ENCODE results near the gene SYNE3.

Gene SYNE3

DNA sequence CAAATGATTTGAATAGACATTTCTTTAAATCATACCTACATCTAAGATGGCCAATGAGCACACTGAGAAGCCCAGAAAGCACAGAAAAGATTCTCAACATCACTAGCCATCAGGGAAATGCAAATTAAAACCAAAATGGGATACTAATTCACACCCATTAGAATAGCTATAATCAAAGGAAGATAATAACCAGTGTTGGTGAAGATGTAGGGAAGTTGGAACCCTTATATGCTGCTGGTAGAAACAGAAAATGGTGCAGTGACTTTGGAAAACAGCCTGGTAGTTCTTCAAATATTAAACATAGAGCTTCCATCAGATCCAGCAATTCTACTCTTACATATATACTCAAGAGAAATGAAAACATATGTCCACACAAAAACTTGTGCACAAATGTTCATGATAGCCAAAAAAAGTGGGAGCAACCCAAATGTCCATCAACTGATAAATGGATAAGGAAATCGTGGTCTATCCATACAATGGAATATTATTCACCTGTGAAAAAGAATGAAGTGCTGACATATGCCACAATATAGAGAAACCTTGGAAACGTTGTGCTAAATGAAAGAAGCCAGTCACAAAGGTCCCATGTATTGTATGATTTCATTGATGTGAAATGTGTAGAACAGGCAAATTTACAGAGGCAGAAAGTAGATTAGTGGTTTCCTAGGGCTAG lies 24.4 kb downstream of the SYNE3 start:
- DNase-seq (ENCODE audit: extremely low spot score, insufficient read length, low read depth): no peak
- FAIRE-seq: peak; percentile 15

DNA sequence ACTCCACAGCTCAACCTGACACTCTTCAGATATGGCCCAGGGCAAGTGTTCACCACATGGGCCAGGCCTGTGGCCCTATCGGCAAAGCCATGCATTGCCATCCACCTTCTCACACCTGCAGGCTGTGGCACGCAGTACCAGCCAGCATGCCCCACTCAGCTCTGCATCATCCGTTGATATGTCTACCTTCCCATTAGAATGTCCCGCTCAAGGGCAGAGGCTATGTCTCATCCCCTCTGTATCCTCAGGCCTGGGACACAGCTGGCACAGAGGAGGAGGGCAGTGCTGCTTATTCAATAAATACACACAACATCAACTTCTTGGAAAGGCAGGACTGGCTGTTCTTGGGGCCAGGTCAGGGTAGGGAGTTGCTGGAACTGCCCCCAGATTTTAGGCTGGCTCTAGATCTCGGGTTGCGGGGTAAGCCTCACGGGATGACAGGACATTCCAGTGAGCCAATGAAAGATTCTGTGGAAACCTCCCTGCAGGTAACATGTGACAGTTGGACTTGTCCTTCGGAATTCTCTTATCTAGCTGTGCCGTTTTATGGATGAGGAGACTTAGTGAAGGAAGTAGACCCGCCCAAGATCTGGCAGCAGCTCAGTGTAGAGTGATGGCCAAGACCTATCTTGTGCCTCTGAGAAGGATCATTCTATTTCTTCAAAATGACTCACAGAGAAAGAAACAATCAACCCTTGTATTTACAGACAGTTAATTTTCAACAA lies 25.6 kb downstream of the SYNE3 start:
- DNase-seq (ENCODE audit: extremely low spot score, insufficient read length, low read depth) (no peak), FAIRE-seq (no peak)

DNA sequence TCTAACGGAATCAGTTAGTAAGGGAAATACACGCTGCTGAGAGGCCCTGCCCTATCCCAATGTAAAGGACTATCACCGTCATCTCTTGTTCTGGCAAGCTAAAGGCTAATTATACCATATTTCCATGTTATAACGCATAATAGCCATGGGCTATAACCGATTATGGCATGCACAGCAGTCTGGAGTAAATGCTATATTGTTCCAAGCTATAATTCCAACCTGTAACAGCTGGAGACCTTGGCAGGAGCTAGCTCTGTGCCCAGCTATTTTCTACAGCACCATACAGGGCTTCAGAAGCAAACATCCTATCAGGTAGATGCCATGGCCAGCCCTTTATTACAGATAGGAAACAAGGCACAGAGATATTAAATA lies 26.3 kb downstream of the SYNE3 start:
- FAIRE-seq (no peak), DNase-seq (ENCODE audit: extremely low spot score, insufficient read length, low read depth) (no peak)

DNA sequence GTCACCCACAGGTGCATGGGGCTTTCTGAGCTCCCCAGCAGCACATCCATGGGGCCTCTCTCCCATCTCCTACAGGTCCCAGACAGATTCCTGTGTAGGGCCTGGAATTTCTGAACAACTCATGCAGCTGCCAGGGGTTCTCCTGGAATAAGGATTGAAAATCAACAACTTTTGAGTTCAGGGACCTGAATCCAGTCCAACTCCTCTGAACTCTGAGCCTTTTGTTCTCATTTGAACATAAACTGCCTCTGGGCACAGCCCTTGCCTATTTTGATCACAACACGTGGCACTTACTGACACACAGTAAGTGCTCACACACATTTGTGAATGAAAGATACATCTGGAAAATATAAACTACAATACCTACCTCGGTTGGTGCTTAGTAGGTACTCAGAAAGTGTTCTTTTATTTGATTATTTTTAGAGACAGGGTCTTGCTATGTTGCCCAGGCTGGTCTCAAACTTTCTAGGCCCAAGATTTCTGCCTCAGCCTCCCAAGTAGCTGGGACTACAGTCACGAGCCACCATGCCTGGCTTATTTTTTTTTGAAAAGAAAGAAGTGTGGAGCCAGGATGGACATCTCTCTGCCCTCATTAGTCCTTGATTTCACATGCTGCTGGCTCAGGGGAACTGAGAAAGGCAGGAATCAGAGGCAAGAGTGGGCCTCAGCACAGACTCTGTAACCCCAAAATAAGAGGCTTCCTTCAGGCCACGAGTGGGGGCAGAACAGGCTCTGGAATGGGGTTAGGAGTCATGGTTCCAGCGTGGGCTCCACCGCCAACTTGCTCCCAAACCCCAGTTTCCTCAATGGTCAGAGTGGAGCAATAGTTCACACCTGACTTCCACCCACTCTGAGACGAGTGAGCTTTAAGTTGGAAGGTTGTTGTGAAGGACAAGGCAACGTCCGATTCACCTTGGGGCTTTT lies 27.0 kb downstream of the SYNE3 start:
- FAIRE-seq (no peak), DNase-seq (ENCODE audit: extremely low spot score, insufficient read length, low read depth) (no peak)

- FAIRE-seq (peak; percentile 35), DNase-seq (ENCODE audit: extremely low spot score, insufficient read length, low read depth) (no peak)
Measured at GRCh38 chr14:95488376-95489213, 27.9 kb downstream of the SYNE3 start.

DNA sequence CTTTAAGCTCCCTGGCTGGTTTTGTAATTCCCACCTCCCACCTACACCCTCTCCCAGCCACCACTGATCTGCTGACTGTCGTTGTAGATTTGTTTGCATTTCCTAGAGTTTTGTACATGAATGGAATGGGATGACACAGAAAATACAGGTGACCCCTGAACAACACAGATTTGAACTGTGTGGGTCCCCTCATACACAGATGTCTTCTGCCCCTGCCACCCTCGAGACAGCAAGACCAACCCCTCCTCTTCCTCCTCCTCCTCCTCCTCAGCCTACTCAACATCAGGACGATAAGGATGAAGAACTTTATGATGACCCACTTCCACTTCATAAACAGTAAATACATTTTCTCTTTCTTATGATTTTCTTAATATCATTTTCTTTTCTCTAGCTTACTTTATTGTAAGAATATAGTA lies 28.8 kb downstream of the SYNE3 start:
- FAIRE-seq: no peak

DNA sequence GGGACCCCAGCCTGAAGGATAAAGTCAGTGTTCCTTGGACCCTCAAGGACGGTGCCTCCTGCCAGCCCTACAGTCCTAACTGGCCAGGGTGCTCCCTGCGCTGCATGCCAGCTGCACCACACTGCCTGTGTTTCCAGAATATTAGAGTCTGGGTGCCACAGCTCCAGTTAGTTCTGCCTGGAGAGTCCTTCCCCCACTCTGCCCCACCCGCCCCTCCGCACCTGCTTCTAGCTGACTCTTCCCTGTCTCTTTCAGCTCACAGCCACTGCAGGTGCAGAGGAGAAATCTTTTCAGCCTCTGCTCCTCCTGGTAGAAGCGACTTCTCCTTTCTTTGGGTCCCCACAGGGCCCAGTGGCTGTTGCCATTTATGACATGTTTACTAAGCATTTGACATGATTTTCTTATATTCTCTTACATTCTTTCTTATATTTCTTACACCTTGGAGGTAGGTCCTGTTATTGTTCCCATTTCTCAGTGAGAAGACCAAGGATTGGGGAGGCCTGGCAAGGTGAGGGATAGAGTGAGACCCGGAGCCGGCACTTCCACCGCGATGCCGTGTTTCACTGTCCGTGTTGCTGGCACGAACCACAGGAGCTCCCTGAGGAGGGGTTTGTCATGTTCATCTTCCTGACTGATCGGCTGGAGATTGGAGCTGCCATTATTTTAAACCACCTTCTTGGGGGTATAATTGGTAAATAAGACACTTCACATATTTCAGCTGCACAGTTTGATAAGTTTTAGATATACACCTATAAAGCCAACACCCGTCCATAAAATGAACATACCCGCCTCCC lies 29.4 kb downstream of the SYNE3 start:
- FAIRE-seq: peak; percentile 51
- no peak for DNase-seq (ENCODE audit: extremely low spot score, insufficient read length, low read depth)

More for the DNA sequence above, 28.8 kb downstream of the SYNE3 start:
- DNase-seq (ENCODE audit: extremely low spot score, insufficient read length, low read depth): no peak

DNA sequence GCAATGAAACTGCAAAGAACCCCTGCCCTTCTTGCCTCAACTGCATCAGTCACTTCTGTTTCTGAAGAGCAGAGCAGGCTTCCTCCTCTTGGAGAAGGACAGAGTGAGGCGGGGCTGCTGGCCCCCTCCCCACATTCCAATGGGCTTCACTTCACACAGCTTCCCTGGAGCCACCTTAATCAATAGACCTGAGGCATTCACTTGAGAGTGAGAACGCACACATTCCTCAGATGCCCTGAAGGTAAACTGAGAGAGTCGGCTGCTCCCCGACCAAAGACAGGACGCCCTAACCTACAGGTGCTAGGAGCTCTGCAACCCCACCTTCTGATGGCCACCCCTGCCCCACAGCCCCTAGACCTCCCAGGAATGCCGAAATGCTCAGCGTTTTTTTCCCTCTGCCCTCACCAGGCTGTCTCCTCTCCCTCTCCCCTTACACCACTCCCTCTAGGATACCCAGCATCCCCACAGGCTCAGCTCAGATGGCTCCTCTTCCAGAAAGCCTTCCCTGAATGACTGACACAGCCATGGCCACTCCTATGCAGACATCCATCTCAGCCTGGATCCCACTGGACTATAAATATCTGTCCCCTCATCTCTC lies 31.1 kb downstream of the SYNE3 start:
- FAIRE-seq (no peak), DNase-seq (ENCODE audit: extremely low spot score, insufficient read length, low read depth) (no peak)

- FAIRE-seq: no peak
Measured at GRCh38 chr14:95484296-95484695, 32.2 kb downstream of the SYNE3 start.

GRCh38 chr14:95483309-95484165 lies 32.9 kb downstream of the SYNE3 start:
- DNase-seq (ENCODE audit: extremely low spot score, insufficient read length, low read depth) (no peak), FAIRE-seq (no peak)

More at GRCh38 chr14:95484296-95484695, 32.2 kb downstream of the SYNE3 start:
- DNase-seq (ENCODE audit: extremely low spot score, insufficient read length, low read depth): no peak

- FAIRE-seq (no peak), DNase-seq (ENCODE audit: extremely low spot score, insufficient read length, low read depth) (no peak)
Measured at GRCh38 chr14:95482627-95483308, 33.7 kb downstream of the SYNE3 start.

DNA sequence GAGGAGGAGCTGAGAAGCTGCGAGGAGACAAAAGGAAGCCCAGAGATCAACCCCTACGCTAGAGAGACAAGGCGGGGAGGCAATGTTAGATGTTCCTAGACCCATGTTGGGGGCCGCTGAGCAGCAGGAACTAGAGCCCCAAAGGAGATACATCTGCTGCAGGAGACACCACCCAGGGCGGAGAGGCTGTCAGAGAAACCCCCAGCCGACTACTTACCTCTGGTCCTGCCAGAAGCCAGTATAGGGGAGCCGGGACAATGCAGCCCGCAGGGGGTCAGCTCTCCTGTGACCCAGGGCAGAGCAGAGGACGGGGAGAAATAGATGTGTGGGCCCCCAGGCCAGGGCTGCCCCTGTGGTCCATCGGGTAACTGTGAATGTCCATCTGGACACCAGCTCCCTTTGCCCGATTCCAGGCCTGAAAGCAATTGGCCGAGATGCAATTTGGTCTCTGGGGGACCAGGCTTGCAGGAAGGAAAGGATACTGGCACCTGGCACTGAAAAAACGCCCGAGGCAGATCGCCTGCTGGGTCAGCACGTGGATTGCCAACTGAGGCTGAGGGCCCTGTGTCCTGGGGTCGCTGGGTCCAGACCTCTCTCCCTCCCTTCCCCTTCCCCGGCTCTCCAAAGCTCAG lies 34.9 kb downstream of the SYNE3 start:
- FAIRE-seq: no peak

DNA sequence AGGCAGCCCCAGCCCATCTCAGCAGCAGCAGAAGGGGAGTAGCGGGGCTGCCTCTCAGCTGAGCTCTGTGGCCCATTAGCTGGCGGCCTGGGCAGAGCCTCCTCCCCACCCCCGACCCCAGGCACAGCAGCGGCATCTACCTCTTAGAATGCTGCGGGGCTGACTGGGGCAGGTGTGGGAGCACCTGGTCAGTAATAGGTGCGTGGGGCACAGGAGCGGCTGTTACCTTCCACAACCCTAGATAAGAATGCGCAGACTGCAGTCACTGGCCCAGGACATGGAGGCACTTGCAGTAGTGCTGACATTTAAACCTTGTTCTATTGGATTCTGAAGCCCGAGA lies 35.6 kb downstream of the SYNE3 start:
- DNase-seq (ENCODE audit: extremely low spot score, insufficient read length, low read depth) (no peak), FAIRE-seq (no peak)

More for the DNA sequence above, 34.9 kb downstream of the SYNE3 start:
- DNase-seq (ENCODE audit: extremely low spot score, insufficient read length, low read depth): no peak

DNA sequence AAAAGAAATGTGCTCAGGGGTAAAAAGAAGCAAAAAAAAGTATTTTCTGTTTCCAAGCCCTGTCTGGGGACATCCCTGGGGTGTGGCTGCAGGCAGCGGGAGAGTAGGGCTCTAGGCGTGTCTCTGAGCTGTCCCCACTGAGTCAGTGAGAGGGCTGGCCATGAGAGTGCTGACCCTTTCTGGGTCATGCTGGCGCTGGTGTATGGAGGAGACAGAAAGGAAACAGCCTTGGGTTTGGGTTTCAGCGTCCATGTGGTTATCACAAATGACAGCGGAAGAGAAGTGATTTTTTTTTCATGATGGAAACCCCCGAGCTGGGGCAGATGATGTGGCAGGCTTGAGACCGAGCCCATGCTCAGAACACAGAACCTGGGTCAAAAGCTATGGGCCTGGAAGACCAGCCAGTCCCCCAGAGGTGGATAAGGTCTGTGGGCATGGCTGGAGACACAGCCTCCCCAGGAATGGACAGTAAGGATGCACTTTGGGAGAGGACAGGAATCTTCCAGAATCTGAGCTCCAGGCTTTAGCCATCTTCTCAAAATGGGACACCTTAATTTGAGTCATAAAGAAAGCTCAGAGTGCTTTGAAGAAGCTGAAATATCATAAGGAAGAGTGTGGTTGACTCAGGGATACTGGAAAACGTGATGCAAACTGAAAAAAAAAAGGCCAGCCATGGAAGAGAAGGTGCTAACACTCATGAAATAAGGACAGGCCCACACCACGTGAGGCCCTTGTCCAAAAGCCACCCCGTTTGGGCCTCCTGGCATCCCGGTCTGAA lies 36.2 kb downstream of the SYNE3 start:
- FAIRE-seq (peak; percentile 96), DNase-seq (ENCODE audit: extremely low spot score, insufficient read length, low read depth) (no peak)

DNA sequence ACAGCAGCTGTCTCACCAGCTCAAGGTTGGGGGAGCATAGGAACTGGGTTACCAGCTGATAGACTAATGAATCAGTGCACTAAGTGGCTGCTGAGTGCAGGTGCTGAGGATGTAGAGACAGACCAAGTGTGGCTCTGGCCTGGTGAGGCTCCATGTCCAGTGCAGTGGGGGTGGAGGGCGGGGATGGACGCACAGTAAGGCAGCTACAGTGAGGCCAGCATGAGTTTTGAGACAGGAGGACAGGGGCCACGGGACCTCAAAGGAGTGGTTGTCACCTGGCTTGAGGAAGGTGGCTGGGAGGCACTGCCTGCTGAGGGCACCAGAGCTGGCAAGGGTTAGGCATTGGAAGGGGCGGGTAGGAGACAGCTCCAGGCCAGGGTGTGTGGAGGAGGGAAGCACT lies 37.0 kb downstream of the SYNE3 start:
- FAIRE-seq: no peak
- no peak for DNase-seq (ENCODE audit: extremely low spot score, insufficient read length, low read depth)

GRCh38 chr14:95478818-95479217 lies 37.6 kb downstream of the SYNE3 start:
- no peak for FAIRE-seq
- DNase-seq (ENCODE audit: extremely low spot score, insufficient read length, low read depth): no peak

Data from GM18507 (cell line).